Neural progenitor cell (in vitro differentiated cells): ENCODE data around the gene OR4K14.

Experiments used
- EZH2 ChIP-seq: fragments of 200-600 bp; sonication (generic); IDR thresholded peaks from 2 replicates; pipeline ENCODE4 v1.6.1; 2017; ENCODE audit warnings: antibody characterized with exemption, mild to moderate bottlenecking, moderate library complexity
- TF ChIP-seq, protein P1 (sequence below): fragments of 200-600 bp; sonication (generic); IDR thresholded peaks from 2 replicates; pipeline ENCODE4 v1.5.1; 2017; ENCODE audit warnings: antibody characterized with exemption, mild to moderate bottlenecking

DNA sequence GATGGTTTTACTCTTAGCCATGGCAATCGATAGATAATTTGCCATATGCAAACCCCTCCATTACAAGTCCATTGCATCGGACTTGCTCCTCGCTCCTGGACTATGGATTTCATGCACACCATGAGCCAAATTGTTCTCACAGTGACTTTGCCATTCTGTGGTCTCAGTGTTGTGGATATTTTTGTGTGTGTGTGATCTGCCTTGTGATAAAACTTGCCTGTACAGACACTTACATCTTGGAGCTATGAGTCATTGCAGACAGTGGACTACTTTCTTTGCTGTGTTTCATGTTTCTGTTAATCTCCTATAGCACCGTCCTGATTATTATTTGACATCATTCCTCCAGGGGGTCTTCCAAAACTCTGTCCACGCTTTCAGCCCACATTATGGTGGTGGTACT is 25.1 kb upstream of the OR4K14 start:
- TF ChIP-seq, protein P1, sequence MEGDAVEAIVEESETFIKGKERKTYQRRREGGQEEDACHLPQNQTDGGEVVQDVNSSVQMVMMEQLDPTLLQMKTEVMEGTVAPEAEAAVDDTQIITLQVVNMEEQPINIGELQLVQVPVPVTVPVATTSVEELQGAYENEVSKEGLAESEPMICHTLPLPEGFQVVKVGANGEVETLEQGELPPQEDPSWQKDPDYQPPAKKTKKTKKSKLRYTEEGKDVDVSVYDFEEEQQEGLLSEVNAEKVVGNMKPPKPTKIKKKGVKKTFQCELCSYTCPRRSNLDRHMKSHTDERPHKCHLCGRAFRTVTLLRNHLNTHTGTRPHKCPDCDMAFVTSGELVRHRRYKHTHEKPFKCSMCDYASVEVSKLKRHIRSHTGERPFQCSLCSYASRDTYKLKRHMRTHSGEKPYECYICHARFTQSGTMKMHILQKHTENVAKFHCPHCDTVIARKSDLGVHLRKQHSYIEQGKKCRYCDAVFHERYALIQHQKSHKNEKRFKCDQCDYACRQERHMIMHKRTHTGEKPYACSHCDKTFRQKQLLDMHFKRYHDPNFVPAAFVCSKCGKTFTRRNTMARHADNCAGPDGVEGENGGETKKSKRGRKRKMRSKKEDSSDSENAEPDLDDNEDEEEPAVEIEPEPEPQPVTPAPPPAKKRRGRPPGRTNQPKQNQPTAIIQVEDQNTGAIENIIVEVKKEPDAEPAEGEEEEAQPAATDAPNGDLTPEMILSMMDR: no peak
- TF ChIP-seq EZH2: no peak
